Thoracic aorta (tissue), 2 donors: ENCODE data around the gene PARD3. TPM values are rescaled to one million over a fixed set of nuclear protein-coding genes. Genes with fewer than 3 reads are reported as not detected.

Experiments
- ATAC-seq: fragments of 150-250 bp; one replicate; pipeline ENCODE4 v1.8.0; 2017; ENCODE audit warnings: low read depth; ENCODE audit not compliant: insufficient number of reproducible peaks, low FRiP score
- DNase-seq: peaks from one replicate; pipeline ENCODE4 v3.0.0-alpha.2; 2020; ENCODE audit warnings: low spot score
- H3K27ac ChIP-seq, 2 donors: fragments of 200-600 bp; sonication (generic); 1 replicate in 1 of 2; 2 replicates in 1 of 2; pipeline ENCODE4 v1.5.1; 2016; ENCODE audit warnings: mild to moderate bottlenecking in 2 of 2, moderate library complexity in 2 of 2
- H3K27me3 ChIP-seq: fragments of 200-600 bp; sonication (generic); replicated peaks from 2 replicates; pipeline ENCODE4 v1.6.0; 2016; ENCODE audit warnings: mild to moderate bottlenecking; ENCODE audit not compliant: insufficient read depth
- H3K36me3 ChIP-seq: fragments of 200-600 bp; sonication (generic); one replicate; pipeline ENCODE4 v1.5.1; 2016
- H3K4me1 ChIP-seq, 2 donors: fragments of 200-600 bp; sonication (generic); 1 replicate in 1 of 2; 2 replicates in 1 of 2; pipeline versions ENCODE4 v1.5.1 to v1.6.0; 2016; ENCODE audit warnings: low read depth in 2 of 2, mild to moderate bottlenecking in 1 of 2; ENCODE audit not compliant: control insufficient read depth in 1 of 2
- H3K4me3 ChIP-seq: fragments of 200-600 bp; sonication (generic); 2 replicates; pipeline ENCODE4 v1.5.1; 2016; ENCODE audit warnings: mild to moderate bottlenecking
- H3K9me3 ChIP-seq: fragments of 200-600 bp; sonication (generic); 2 replicates; pipeline ENCODE4 v1.5.1; 2016
- CTCF ChIP-seq: fragments of 200-600 bp; sonication (generic); IDR thresholded peaks from one replicate; pipeline ENCODE4 v1.5.1; 2019; ENCODE audit warnings: antibody characterized with exemption
- total RNA-seq, 2 donors: library from RNA; depleted of rRNA; stranded (reverse); fragments of >200 nt; gene quantifications; one replicate each; pipeline versions ENCODE4 v1.1.0 to v1.2.3, GENCODE V29; 2016

PARD3 gene
- total RNA-seq, 2 donors from 2014 or later, result 16.7 to 34.5 TPM

- no peak for DNase-seq
- no peak for ATAC-seq
- no peaks in the 10 kb centered on the region for H3K9me3 ChIP-seq
- no peak for TF ChIP-seq CTCF
- H3K27ac ChIP-seq, result no peak overlapping the region
- H3K4me1 ChIP-seq, result peaks cover 4 to 9% of the 10 kb centered on the region in 2 donors
- no peak overlapping the region for H3K4me3 ChIP-seq
- H3K27me3 ChIP-seq, result no peaks in the 10 kb centered on the region
- H3K36me3 ChIP-seq, result no peaks in the 10 kb centered on the region
Observed at GRCh38 chr10:34773636-34774630, 41.2 kb downstream of the PARD3 start.

- no peak for TF ChIP-seq CTCF
- H3K27me3 ChIP-seq, result no peaks in the 10 kb centered on the region
- H3K9me3 ChIP-seq, result no peaks in the 10 kb centered on the region
- no peak overlapping the region for H3K4me3 ChIP-seq
- no peak overlapping the region for H3K27ac ChIP-seq
- H3K36me3 ChIP-seq, result no peaks in the 10 kb centered on the region
- DNase-seq, result no peak
- no peak for ATAC-seq
- H3K4me1 ChIP-seq, result peaks cover 8 to 19% of the 10 kb centered on the region in 2 donors
Observed at GRCh38 chr10:34771525-34771924, 43.6 kb downstream of the PARD3 start.

DNA sequence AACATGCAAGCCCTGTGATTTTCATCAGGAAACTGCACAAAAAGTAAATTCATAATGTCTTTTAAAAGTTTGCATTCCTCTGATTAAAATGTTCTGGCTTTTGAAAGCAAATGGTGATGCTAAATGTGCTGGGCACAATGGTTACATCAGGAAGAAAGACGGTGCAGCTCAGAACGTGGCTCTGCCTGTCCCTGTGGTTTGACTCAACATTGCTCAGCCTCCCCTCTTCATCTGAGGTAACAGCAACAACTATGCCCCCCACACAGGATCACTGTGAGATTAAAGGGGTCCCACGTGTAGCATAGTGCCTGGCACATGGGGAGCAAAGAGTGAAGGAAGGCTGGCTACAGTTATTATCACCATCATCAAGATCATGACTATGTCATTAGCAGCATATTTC, 44.0 kb downstream of the PARD3 start:
- ATAC-seq (no peak), DNase-seq (no peak)
- H3K9me3 ChIP-seq, result no peaks in the 10 kb centered on the region
- no peak for TF ChIP-seq CTCF
- H3K4me1 ChIP-seq, result peaks cover 6 to 16% of the 10 kb centered on the region in 2 donors
- no peaks in the 10 kb centered on the region for H3K36me3 ChIP-seq
- no peak overlapping the region for H3K27ac ChIP-seq
- no peak overlapping the region for H3K4me3 ChIP-seq
- no peaks in the 10 kb centered on the region for H3K27me3 ChIP-seq

- peaks cover 4 to 15% of the 10 kb centered on the region in 2 donors for H3K4me1 ChIP-seq
- TF ChIP-seq CTCF, result no peak
- no peaks in the 10 kb centered on the region for H3K36me3 ChIP-seq
- H3K4me3 ChIP-seq, result no peak overlapping the region
- no peak for DNase-seq
- no peaks in the 10 kb centered on the region for H3K9me3 ChIP-seq
- no peak overlapping the region for H3K27ac ChIP-seq
- H3K27me3 ChIP-seq, result no peaks in the 10 kb centered on the region
- ATAC-seq, result no peak
Observed at GRCh38 chr10:34769899-34770298, 45.2 kb downstream of the PARD3 start.

DNA sequence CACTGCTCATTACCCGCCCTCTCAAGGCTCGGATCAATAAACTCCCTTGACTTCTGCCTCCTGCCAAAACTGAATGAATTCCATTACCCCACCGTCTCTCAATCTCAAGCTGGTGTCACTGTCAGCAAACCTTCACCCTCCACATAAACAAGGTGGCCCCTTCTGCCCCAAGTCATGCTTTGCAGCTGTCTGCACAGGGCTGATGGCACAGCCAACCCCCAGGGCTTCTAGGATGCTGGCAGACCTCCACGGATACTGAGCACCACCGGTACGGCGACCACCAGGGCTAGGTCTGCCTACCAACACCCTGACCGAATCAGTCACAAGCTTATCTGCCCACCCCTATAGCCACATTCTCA, 46.1 kb downstream of the PARD3 start:
- Histone ChIP-seq H3K4me3 (peak overlapping the region; percentile 40), H3K27ac (no peak overlapping the region), H3K9me3 (no peaks in the 10 kb centered on the region), H3K4me1 (peaks cover 4 to 15% of the 10 kb centered on the region in 2 donors), H3K36me3 (no peaks in the 10 kb centered on the region), H3K27me3 (no peaks in the 10 kb centered on the region)
- no peak for DNase-seq
- no peak for ATAC-seq
- TF ChIP-seq CTCF, result no peak
